HUES6 (cell line): ENCODE results near the gene ADORA1.

ENCODE experiments used
- H3K27ac ChIP-seq: 2 replicates; pipeline ENCODE4 v1.7.0; 2013; ENCODE audit warnings: low read depth, mild to moderate bottlenecking, low read length, inconsistent platforms
- H3K27me3 ChIP-seq: 2 replicates; pipeline ENCODE4 v1.6.1; 2013; ENCODE audit warnings: low read length; ENCODE audit not compliant: control insufficient read depth, insufficient read depth
- H3K36me3 ChIP-seq: 2 replicates; pipeline ENCODE4 v1.6.1; 2013; ENCODE audit warnings: low read length; ENCODE audit not compliant: control insufficient read depth, insufficient read depth
- H3K4me1 ChIP-seq: 2 replicates; pipeline ENCODE4 v1.6.1; 2013; ENCODE audit warnings: low read length; ENCODE audit not compliant: control insufficient read depth, insufficient read depth
- H3K4me3 ChIP-seq: 2 replicates; pipeline ENCODE4 v1.5.1; 2013; ENCODE audit warnings: low read depth, low read length
- H3K9ac ChIP-seq: one replicate; pipeline ENCODE4 v1.6.1; 2013; ENCODE audit warnings: mild to moderate bottlenecking, low read length
- H3K9me3 ChIP-seq: 2 replicates; pipeline ENCODE4 v1.6.1; 2013; ENCODE audit warnings: low read depth, low read length; ENCODE audit not compliant: control insufficient read depth, insufficient read depth

Gene ADORA1

DNA sequence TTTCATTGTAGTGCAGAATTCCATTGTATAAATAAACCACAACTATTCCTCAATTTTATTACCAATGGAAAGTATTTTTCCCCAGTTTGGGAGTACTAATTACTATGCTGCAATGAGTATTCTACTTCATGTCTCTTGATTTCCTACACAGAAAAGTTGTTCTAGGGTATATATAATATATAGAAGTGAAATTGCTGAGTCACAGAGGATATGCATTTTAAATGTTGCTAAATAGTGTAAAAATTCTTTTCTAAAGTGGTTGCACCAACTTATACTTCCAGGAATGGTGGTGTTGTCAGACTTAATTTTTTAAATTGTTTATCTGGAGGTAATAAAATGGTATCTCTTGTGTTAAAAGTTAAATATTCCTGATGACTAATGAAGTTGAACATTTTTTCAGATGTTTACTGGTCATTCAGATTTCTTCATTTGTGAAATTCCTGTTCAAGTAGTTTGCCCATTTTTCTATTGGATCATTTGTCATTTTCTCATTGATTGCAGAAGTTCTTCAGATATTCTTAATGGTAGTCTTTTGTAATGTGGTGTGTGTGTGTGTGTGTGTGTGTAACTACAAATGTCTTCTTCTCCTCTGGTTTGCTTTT lies 22.6 kb upstream of the ADORA1 start:
- H3K4me3 ChIP-seq, result no peak overlapping the region
- H3K36me3 ChIP-seq, result no peaks in the 10 kb centered on the region
- H3K4me1 ChIP-seq, result no peaks in the 10 kb centered on the region
- no peak overlapping the region for H3K9ac ChIP-seq
- H3K27me3 ChIP-seq, result peaks cover 5% of the 10 kb centered on the region
- H3K27ac ChIP-seq, result no peak overlapping the region
- H3K9me3 ChIP-seq, result peaks cover 7% of the 10 kb centered on the region; the same call in 1 of the 2 replicates

DNA sequence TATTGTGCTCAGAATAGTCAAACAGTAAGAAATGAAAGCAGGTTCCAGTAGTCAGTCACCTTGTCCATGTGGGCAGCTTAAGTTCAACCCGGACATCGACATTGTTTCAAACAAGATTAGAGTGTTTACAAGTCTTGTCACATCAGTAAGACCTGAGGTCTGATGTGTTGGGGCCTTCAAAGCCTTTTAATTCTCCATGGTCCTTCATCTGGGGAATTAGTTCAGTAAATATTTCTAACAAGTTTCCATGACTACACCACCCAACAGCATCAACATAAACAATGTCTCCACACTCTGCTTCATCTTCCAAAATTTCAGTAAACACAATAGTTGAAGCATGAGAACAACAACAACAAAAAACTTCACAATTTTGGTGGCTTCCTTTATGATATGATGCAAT lies 15.1 kb upstream of the ADORA1 start:
- Histone ChIP-seq H3K36me3 (no peaks in the 10 kb centered on the region), H3K27me3 (peaks cover 42% of the 10 kb centered on the region), H3K4me3 (no peak overlapping the region), H3K4me1 (peaks cover under 1% of the 10 kb centered on the region; the same call in 1 of the 2 replicates), H3K27ac (no peak overlapping the region), H3K9me3 (no peaks in the 10 kb centered on the region), H3K9ac (no peak overlapping the region)

DNA sequence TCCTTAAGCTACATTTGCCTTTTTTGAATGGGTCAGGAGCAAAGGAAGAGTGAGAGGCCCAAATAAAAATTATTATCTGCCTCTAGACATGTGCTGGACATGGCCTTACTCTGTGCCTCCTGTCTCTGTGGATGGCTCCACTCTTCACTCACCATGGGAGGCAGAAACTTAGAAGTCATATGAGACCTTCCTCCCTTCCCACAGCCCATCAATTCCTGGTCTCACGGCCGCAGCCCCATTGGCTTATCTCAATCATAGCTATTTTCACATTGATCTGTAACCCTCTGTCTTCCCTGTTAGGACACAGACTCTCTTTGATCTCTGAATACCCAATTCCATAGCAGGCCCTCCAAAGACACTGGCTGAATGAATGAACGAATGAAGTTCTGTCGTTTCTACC lies 14.2 kb upstream of the ADORA1 start:
- H3K4me3 ChIP-seq, result no peak overlapping the region
- no peak overlapping the region for H3K9ac ChIP-seq
- no peaks in the 10 kb centered on the region for H3K9me3 ChIP-seq
- peaks cover 2% of the 10 kb centered on the region; the same call in 1 of the 2 replicates for H3K4me1 ChIP-seq
- H3K27ac ChIP-seq, result no peak overlapping the region
- H3K36me3 ChIP-seq, result no peaks in the 10 kb centered on the region
- H3K27me3 ChIP-seq, result peaks cover 45% of the 10 kb centered on the region

DNA sequence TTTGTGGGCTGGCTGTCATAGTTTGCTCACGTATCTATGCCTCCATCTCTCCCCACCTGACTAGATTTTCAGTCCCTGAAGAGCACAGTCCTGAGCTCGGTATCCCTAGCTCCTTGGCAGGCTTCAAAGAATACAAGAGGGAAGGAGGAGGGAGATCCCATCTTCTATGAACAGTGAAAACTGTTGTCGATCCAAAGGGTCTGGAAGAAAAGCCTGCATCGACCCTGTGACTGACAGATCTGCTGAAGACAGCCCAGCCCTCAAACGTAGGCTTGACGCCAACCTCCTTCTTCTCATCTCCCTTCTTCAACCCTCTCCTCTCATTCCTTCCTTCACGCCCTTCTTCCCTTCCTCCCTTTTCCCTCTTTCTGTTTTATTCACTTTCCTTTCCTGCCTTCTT lies 13.3 kb upstream of the ADORA1 start:
- no peaks in the 10 kb centered on the region for H3K36me3 ChIP-seq
- no peak overlapping the region for H3K9ac ChIP-seq
- no peak overlapping the region for H3K4me3 ChIP-seq
- H3K27me3 ChIP-seq, result peaks cover 51% of the 10 kb centered on the region
- no peak overlapping the region for H3K27ac ChIP-seq
- H3K9me3 ChIP-seq, result no peaks in the 10 kb centered on the region
- H3K4me1 ChIP-seq, result peaks cover 2% of the 10 kb centered on the region; the same call in 1 of the 2 replicates

DNA sequence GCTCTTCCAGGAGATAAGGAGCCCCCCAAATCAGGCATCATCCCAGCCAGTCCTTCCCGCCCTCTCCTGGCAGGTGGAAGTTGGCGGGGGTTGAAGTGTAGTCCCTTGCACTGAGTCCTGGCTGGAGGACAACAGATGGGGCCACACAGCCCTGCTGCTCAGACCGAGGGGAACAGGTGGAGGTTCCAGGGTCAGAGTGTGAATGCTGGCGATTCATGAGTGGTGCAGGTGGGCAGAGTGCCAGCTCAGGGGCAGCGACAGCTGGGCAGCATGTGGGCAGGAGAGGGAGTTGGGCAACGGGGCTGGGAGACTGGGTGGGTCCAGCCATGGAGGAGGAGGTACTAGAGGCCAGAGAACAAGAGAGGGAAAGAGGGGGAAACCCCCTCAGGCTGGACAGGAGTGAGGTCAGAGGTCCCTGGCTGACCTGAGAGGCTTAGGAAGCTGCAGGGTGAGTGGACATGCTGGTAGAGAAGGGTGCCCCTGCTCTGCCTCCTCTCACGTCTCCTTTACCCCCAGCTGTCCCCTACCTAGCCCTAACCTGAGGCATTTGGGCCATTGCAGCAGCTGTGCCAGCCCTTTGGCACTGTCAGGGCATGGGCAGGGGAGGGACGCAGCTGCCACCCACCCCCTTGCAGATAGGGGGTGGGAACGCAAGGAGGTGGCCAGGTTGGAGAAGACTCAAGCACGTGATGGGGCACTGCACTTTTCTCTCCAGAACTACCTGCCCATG lies 11.3 kb upstream of the ADORA1 start:
- Histone ChIP-seq H3K27ac (no peak overlapping the region), H3K9me3 (no peaks in the 10 kb centered on the region), H3K4me3 (no peak overlapping the region), H3K9ac (no peak overlapping the region), H3K36me3 (no peaks in the 10 kb centered on the region), H3K4me1 (peaks cover 2% of the 10 kb centered on the region; the same call in 1 of the 2 replicates), H3K27me3 (peaks cover 48% of the 10 kb centered on the region)

DNA sequence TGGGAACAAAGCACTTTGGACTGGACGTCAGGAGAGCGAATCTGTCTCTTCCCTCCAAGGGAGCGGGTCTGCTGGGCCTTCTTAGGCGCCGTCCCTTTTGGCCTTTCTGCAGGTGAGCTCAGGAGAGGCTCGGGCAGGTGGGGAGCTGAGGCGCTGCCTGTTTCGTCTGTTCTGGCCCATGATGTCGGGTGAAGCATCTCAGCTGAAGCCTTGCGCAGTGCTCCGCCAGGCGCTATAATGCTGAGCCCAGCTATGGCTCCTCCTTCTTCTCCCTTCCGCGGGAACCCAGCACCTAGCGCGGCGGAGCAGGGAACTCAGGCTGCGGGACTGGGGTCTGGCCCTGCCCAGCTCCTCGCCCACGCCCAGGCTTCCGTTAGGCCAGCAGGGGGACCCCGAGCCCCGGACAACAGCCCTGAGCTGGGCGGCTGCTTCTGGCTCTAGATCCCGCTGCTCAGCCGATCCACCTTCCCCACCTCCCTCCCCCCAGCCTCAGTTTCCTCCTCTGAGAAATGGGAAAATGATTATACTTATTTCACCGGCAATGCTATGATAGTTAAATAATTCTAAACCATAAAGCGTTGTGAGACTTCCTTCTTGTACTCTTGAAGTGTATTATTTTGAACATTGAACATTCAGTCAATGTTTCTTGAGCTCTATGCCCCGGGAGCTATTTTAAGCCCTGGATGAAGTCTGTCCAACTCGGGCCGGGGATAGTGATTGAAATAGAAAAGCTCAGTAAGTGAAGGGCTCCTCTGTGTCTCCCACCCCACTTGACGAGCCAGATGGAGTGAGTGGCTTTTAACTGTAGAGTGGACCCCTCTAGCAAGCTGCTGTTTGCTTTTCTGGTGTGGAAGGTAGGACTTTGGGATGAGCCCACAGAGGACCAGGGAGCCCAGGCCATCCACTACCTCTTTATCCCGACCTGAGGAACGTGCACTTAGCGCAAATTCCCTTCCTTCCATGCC lies 9.6 kb upstream of the ADORA1 start:
- H3K36me3 ChIP-seq, result no peaks in the 10 kb centered on the region
- H3K4me3 ChIP-seq, result peak overlapping the region; percentile 46
- H3K9me3 ChIP-seq, result no peaks in the 10 kb centered on the region
- peaks cover 45% of the 10 kb centered on the region for H3K27me3 ChIP-seq
- peak overlapping the region; percentile 1 for H3K9ac ChIP-seq
- no peak overlapping the region for H3K27ac ChIP-seq
- peaks cover 2% of the 10 kb centered on the region; the same call in 1 of the 2 replicates for H3K4me1 ChIP-seq

DNA sequence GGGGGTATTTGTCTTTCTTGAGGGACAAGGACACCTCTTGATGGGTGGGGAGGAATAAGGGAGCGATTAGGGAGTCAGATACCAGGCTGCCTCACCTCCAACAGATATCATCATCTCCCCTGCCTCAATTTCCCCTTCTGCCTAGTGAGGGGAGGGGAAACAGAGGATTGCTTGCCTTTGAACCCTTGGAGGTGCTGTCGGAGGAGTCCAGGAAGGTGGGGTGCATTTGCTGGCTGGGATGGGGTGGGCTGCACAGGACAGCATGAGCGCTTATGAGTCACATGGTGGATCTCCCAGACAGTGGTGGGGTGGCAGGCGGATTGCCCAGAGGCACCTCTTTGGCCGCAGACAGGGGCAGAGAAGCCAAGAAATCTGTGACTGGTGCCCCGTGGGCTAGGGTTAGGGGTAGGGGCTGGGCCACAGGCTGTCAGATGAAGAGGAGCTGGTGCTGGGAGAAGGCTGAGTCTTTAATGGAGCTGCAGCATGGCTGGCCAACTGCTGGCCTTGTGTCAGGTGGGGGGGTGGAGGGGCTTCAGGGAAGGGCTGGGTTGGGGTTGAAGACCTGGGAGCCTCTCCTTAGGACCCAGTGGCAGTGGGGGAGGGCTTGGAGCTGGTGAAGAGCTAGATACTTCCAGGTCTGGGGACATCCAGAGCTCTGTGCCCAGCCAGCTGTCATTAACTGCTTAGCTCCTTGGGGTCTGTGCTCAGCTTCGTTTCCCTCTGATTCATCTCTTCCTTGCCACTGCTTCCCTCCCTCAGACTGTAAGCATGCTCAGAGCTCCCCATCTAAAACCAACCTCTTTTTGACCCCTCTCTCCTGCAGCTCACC lies 7.0 kb upstream of the ADORA1 start:
- Histone ChIP-seq H3K27ac (no peak overlapping the region), H3K9ac (no peak overlapping the region), H3K27me3 (peaks cover 27% of the 10 kb centered on the region), H3K4me1 (peaks cover 2% of the 10 kb centered on the region), H3K9me3 (no peaks in the 10 kb centered on the region), H3K4me3 (no peak overlapping the region), H3K36me3 (no peaks in the 10 kb centered on the region)

DNA sequence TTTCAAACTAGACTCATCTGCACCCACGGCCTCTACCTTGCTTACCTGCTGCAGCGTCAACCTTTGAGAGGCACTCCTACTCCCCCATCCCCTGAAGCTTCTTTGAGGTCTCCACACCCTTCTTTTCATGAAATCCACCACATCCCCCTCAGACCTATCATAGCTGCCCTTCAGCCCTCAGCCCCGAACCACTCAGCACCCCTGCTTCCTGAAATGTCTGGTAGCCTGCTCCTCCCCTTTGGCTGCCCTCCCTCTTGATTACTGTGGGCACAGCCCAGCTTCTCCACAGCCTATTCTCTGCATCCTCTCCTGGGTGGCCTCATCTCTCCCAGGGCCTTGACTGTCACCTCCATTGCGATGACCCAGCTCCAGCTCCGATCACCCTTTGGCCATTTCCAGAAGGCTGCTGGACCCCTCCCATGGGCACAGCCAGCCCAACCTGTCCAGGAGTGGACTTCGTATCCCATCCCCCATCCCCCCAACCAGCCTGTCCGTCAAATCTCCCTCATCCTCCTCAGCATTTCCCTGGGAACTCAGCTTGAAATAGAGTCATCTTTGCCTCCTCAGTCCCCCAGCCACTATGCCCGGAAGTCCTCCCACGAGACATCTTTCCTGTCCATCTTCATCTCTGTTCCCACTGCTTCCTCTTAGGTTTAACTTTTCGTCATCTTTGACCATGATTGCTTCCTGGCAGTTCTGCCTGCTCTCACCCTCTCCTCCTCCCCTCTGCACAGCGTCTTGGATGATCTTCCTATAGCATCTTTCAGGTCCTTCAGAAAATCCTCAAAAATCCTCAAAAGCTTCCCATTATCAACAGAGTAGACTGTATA lies 6.1 kb upstream of the ADORA1 start:
- peaks cover 8% of the 10 kb centered on the region for H3K4me1 ChIP-seq
- H3K36me3 ChIP-seq, result no peaks in the 10 kb centered on the region
- H3K9me3 ChIP-seq, result no peaks in the 10 kb centered on the region
- no peak overlapping the region for H3K9ac ChIP-seq
- H3K4me3 ChIP-seq, result no peak overlapping the region
- no peak overlapping the region for H3K27ac ChIP-seq
- H3K27me3 ChIP-seq, result peaks cover 21% of the 10 kb centered on the region

DNA sequence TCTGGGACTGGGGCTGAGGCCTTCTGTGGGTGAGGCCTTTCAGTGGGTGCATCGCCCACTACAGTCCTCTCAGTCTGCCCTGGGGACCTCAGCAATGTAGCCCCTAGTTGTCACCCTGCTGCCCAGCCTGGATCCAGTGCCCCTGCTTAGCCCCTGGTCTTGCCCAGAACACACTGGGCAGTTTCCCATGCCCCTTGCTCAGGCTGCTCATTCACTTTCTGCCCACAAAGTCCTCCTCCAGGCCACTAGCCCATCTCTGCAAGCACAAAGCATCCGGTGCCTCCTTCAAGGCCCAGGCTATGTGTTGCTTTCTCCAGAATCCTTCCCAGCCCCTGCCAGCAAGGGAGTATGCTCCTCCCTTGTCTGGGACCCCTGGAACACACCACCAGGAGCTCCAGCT lies 5.4 kb upstream of the ADORA1 start:
- no peak overlapping the region for H3K27ac ChIP-seq
- peaks cover 16% of the 10 kb centered on the region for H3K4me1 ChIP-seq
- no peaks in the 10 kb centered on the region for H3K36me3 ChIP-seq
- H3K27me3 ChIP-seq, result peaks cover 21% of the 10 kb centered on the region
- no peak overlapping the region for H3K9ac ChIP-seq
- no peaks in the 10 kb centered on the region for H3K9me3 ChIP-seq
- H3K4me3 ChIP-seq, result no peak overlapping the region

DNA sequence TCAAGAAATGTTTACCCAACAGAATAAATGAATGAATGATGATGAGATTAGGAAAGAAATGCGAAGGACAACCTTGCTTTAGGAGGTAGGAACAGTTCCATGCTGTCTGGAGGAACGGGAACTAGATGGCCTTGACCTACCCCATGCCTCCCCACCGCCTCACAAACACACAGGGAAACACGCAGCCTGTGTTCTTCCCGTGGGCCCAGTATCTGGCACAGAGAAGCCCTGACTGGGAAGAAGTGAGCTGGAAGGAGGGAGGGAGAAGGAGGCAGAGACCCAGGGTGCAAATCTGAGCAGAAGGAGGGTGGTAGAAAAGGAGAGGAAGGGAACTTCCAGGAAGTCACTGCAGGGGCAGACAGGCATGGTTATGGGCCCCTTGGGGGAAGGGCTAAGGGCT lies 3.5 kb upstream of the ADORA1 start:
- no peaks in the 10 kb centered on the region for H3K36me3 ChIP-seq
- H3K9ac ChIP-seq, result no peak overlapping the region
- H3K4me1 ChIP-seq, result peaks cover 25% of the 10 kb centered on the region
- H3K4me3 ChIP-seq, result no peak overlapping the region
- H3K27ac ChIP-seq, result no peak overlapping the region
- H3K27me3 ChIP-seq, result peaks cover 26% of the 10 kb centered on the region
- H3K9me3 ChIP-seq, result no peaks in the 10 kb centered on the region
